OCI-LY1 (cell line): Measurements from ENCODE around the gene PKM.
"Not testable (repeated sequence)": the region's sequence is repeated elsewhere in the genome, so short reads cannot be mapped to it uniquely, and the experiment has no call there.

ENCODE experiments used
- H2AFZ ChIP-seq: fragments of 200-600 bp; sonication (generic), shearing (Covaris generic); 2 replicates; pipeline ENCODE4 v1.6.0; 2014; ENCODE audit warnings: antibody characterized with exemption, mild to moderate bottlenecking, low read length
- H3F3A ChIP-seq: fragments of 200-600 bp; sonication (generic), shearing (Covaris generic); 2 replicates; pipeline ENCODE4 v1.6.0; 2014; ENCODE audit warnings: mild to moderate bottlenecking, antibody characterized with exemption, low read length, moderate library complexity; ENCODE audit not compliant: insufficient read depth
- H3K27ac ChIP-seq: fragments of 200-600 bp; sonication (generic); 2 replicates; pipeline ENCODE4 v1.5.1; 2014; ENCODE audit warnings: low read length, mixed run types, mild to moderate bottlenecking, low read depth; ENCODE audit not compliant: poor library complexity, severe bottlenecking
- H3K27me3 ChIP-seq: fragments of 200-600 bp; sonication (generic); 2 replicates; pipeline ENCODE4 v1.6.0; 2014; ENCODE audit warnings: antibody characterized with exemption, mild to moderate bottlenecking, low read length, moderate library complexity; ENCODE audit not compliant: insufficient read depth
- H3K36me3 ChIP-seq: fragments of 200-600 bp; sonication (generic); 2 replicates; pipeline ENCODE4 v1.6.1; 2014; ENCODE audit warnings: mild to moderate bottlenecking, antibody characterized with exemption, low read length, moderate library complexity, mixed read lengths; ENCODE audit not compliant: insufficient read depth
- H3K4me1 ChIP-seq: fragments of 200-600 bp; sonication (generic); 2 replicates; pipeline ENCODE4 v1.5.1; 2014; ENCODE audit warnings: mild to moderate bottlenecking, low read length, moderate library complexity; ENCODE audit not compliant: insufficient read depth, severe bottlenecking
- H3K4me2 ChIP-seq: fragments of 200-600 bp; sonication (generic), shearing (Covaris generic); 2 replicates; pipeline ENCODE4 v1.6.1; 2014; ENCODE audit warnings: low read length
- H3K4me3 ChIP-seq: fragments of 200-600 bp; sonication (generic); 2 replicates; pipeline ENCODE4 v1.5.1; 2014; ENCODE audit warnings: low read length, low read depth, mild to moderate bottlenecking, mixed read lengths; ENCODE audit not compliant: poor library complexity, severe bottlenecking
- H3K79me2 ChIP-seq: fragments of 200-600 bp; shearing (Covaris generic); 2 replicates; pipeline ENCODE4 v1.6.1; 2016; ENCODE audit warnings: mixed run types, low read length, mixed read lengths; ENCODE audit not compliant: insufficient read depth
- H3K9ac ChIP-seq: fragments of 200-600 bp; sonication (generic), shearing (Covaris generic); 2 replicates; pipeline ENCODE4 v1.6.1; 2014; ENCODE audit warnings: mild to moderate bottlenecking, low read length, mixed read lengths
- H3K9me2 ChIP-seq: fragments of 200-600 bp; sonication (generic), shearing (Covaris generic); 2 replicates; pipeline ENCODE4 v1.6.1; 2014; ENCODE audit warnings: low read depth, mild to moderate bottlenecking, low read length, mixed read lengths
- H3K9me3 ChIP-seq: fragments of 200-600 bp; shearing (Covaris generic); 2 replicates; pipeline ENCODE4 v1.6.1; 2014; ENCODE audit warnings: low read length, mixed read lengths
- H4K20me1 ChIP-seq: fragments of 200-600 bp; sonication (generic), shearing (Covaris generic); 2 replicates; pipeline ENCODE4 v1.6.0; 2016; ENCODE audit warnings: mild to moderate bottlenecking, low read length; ENCODE audit not compliant: insufficient read depth
- EZH2 ChIP-seq: fragments of 200-600 bp; sonication (generic), shearing (Covaris generic); IDR thresholded peaks from 2 replicates; pipeline ENCODE4 v1.8.0; 2017; ENCODE audit warnings: borderline replicate concordance, mixed run types, mild to moderate bottlenecking, antibody characterized with exemption, low read length, moderate library complexity, mixed read lengths
- TF ChIP-seq, protein P1 (sequence below): fragments of 200-600 bp; sonication (generic), shearing (Covaris generic); IDR thresholded peaks from 2 replicates; pipeline ENCODE4 v1.5.1; 2017; ENCODE audit warnings: mild to moderate bottlenecking, antibody characterized with exemption, low read length, moderate library complexity, mixed read lengths

PKM gene

DNA sequence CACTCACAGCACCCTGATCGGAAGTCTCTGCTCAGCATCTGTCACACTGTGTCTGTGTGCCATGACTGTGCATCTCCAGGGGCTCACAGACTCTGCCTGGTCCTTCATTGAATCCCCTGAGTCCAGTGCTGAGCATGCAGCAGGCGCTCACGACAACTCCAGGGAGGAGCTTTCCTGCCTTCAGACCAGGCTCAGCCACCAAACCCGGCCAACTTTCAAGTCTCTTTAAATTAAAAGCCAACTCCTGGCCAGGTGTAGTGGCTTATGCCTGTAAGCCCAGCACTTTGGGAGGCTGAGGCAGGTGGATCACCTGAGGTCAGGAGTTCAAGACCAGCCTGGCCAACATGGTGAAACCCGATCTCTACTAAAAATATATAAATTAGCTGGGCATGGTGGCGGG lies 57.6 kb downstream of the PKM start:
- no peaks in the 10 kb centered on the region for H3K36me3 ChIP-seq
- H4K20me1 ChIP-seq: no peaks in the 10 kb centered on the region
- no peak overlapping the region for H3K27ac ChIP-seq
- H3K9ac ChIP-seq: no peak overlapping the region
- no peaks in the 10 kb centered on the region for H3K4me1 ChIP-seq
- H2AFZ ChIP-seq: no peak overlapping the region
- no peak overlapping the region for H3K4me2 ChIP-seq
- no peak overlapping the region for H3K4me3 ChIP-seq
- TF ChIP-seq EZH2: no peak
- TF ChIP-seq, protein P1, sequence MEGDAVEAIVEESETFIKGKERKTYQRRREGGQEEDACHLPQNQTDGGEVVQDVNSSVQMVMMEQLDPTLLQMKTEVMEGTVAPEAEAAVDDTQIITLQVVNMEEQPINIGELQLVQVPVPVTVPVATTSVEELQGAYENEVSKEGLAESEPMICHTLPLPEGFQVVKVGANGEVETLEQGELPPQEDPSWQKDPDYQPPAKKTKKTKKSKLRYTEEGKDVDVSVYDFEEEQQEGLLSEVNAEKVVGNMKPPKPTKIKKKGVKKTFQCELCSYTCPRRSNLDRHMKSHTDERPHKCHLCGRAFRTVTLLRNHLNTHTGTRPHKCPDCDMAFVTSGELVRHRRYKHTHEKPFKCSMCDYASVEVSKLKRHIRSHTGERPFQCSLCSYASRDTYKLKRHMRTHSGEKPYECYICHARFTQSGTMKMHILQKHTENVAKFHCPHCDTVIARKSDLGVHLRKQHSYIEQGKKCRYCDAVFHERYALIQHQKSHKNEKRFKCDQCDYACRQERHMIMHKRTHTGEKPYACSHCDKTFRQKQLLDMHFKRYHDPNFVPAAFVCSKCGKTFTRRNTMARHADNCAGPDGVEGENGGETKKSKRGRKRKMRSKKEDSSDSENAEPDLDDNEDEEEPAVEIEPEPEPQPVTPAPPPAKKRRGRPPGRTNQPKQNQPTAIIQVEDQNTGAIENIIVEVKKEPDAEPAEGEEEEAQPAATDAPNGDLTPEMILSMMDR: no peak
- H3K79me2 ChIP-seq: no peaks in the 10 kb centered on the region
- H3K27me3 ChIP-seq: no peaks in the 10 kb centered on the region
- no peaks in the 10 kb centered on the region for H3F3A ChIP-seq
- no peaks in the 10 kb centered on the region for H3K9me3 ChIP-seq
- no peaks in the 10 kb centered on the region for H3K9me2 ChIP-seq

- H2AFZ ChIP-seq: no peak overlapping the region
- H3K9me2 ChIP-seq: no peaks in the 10 kb centered on the region
- no peak overlapping the region for H3K4me3 ChIP-seq
- no peaks in the 10 kb centered on the region for H3K9me3 ChIP-seq
- H4K20me1 ChIP-seq: no peaks in the 10 kb centered on the region
- no peaks in the 10 kb centered on the region for H3K4me1 ChIP-seq
- no peaks in the 10 kb centered on the region for H3K79me2 ChIP-seq
- H3F3A ChIP-seq: no peaks in the 10 kb centered on the region
- no peak overlapping the region for H3K4me2 ChIP-seq
- TF ChIP-seq, protein P1: no peak
- no peak for TF ChIP-seq EZH2
- no peak overlapping the region for H3K27ac ChIP-seq
- H3K9ac ChIP-seq: no peak overlapping the region
- H3K36me3 ChIP-seq: no peaks in the 10 kb centered on the region
- no peaks in the 10 kb centered on the region for H3K27me3 ChIP-seq
Observed at GRCh38 chr15:72172796-72173195, 58.2 kb downstream of the PKM start.

DNA sequence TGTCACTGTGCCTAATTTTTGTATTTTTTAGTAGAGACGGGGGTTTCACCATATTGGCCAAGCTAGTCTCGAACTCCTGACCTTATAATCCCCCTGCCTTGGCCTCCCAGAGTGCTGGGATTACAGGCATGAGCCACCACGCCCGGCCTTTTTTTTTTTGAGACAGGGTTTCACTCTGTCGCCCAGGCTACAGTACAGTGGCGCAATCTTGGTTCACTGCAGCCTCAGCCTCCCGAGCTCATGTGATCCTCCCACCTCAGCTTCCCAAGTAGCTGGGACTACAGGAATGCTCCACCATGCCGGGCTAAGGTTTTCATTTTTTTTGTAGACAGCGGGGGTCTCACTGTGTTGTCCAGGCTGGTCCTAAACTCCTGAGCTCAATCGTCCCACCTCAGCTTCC lies 59.0 kb downstream of the PKM start:
- not testable (repeated sequence) for H3K27ac ChIP-seq, H3K4me1 ChIP-seq, H4K20me1 ChIP-seq, H3F3A ChIP-seq, H3K27me3 ChIP-seq, H3K9me2 ChIP-seq, H3K79me2 ChIP-seq, H3K36me3 ChIP-seq, H3K9me3 ChIP-seq, H3K4me3 ChIP-seq, H3K9ac ChIP-seq, H3K4me2 ChIP-seq, H2AFZ ChIP-seq

DNA sequence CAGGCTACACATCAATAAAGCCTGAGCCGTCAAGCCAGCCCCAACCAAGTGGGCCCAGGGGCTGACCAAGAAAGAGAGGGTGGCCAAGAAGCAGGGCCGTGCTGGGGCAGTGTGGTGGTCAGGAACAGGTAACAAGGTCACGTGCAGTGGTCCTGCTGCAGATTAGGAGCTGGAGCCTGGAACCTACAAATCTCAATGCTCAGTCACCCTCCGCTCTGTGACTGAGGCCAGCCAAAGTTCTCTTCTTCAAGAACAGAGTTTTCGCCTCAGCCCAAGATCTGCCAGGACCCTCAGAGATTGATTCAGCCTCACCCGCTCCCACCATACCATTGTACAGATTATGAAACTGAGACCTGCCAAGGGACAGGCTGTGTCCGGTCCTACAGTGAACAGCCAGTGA lies 60.3 kb downstream of the PKM start:
- no peak for TF ChIP-seq EZH2
- TF ChIP-seq, protein P1: no peak
- Histone ChIP-seq H3K36me3 (no peaks in the 10 kb centered on the region), H3K27me3 (no peaks in the 10 kb centered on the region), H3K4me1 (no peaks in the 10 kb centered on the region), H3K4me3 (no peak overlapping the region), H2AFZ (no peak overlapping the region), H3K9ac (no peak overlapping the region), H3K9me2 (no peaks in the 10 kb centered on the region), H4K20me1 (no peaks in the 10 kb centered on the region), H3K9me3 (no peaks in the 10 kb centered on the region), H3K4me2 (no peak overlapping the region), H3K27ac (no peak overlapping the region), H3F3A (no peaks in the 10 kb centered on the region), H3K79me2 (no peaks in the 10 kb centered on the region)
